ENCODE measurements around the gene TRRAP. TPM values are rescaled to one million over a fixed set of nuclear protein-coding genes. Genes with fewer than 3 reads are reported as not detected.

Gene TRRAP
- total RNA-seq, 1 experiment from 2014 or later, result 55.4 TPM

GRCh38 chr7:98930464-98930863 lies 52.1 kb downstream of the TRRAP start:
- BruUV-seq (replicated peaks), result no TSS peak
- no peak overlapping the region for H3K27ac Mint-ChIP-seq (ENCODE audit: unreplicated experiment)
- H3K27me3 Mint-ChIP-seq (ENCODE audit: insufficient read depth, unreplicated experiment), result no peaks in the 10 kb centered on the region
- peaks cover 91% of the 10 kb centered on the region for H3K36me3 Mint-ChIP-seq (ENCODE audit: insufficient read depth, unreplicated experiment)
- CTCF ChIA-PET, result no interaction called here
- H3K9me3 Mint-ChIP-seq (ENCODE audit: unreplicated experiment), result no peaks in the 10 kb centered on the region
- no peak overlapping the region for H3K4me3 Mint-ChIP-seq (ENCODE audit: unreplicated experiment)
- H3K4me1 ChIP-seq, result no peaks in the 10 kb centered on the region
- TF ChIP-seq, protein P1, sequence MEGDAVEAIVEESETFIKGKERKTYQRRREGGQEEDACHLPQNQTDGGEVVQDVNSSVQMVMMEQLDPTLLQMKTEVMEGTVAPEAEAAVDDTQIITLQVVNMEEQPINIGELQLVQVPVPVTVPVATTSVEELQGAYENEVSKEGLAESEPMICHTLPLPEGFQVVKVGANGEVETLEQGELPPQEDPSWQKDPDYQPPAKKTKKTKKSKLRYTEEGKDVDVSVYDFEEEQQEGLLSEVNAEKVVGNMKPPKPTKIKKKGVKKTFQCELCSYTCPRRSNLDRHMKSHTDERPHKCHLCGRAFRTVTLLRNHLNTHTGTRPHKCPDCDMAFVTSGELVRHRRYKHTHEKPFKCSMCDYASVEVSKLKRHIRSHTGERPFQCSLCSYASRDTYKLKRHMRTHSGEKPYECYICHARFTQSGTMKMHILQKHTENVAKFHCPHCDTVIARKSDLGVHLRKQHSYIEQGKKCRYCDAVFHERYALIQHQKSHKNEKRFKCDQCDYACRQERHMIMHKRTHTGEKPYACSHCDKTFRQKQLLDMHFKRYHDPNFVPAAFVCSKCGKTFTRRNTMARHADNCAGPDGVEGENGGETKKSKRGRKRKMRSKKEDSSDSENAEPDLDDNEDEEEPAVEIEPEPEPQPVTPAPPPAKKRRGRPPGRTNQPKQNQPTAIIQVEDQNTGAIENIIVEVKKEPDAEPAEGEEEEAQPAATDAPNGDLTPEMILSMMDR (IDR thresholded peaks at IDR 0.05; ENCODE audit: insufficient read depth in 1 of 2, low read depth in 1 of 2, low read length in 1 of 2, severe bottlenecking in 1 of 2, unreplicated experiment in 1 of 2), result no peak
- intact Hi-C loops (cut with micrococcal nuclease; ENCODE audit: unreplicated experiment), result no loop called here
- H3K4me1 Mint-ChIP-seq (ENCODE audit: low read depth, unreplicated experiment), result no peaks in the 10 kb centered on the region
- no peaks in the 10 kb centered on the region for H3K9me3 ChIP-seq
- DNase-seq, result no peak
- POLR2A ChIA-PET, result no interaction called here
- H3K4me3 ChIP-seq (ENCODE audit: low read depth, low read length), result no peak overlapping the region
- H3K36me3 ChIP-seq (ENCODE audit: control insufficient read depth, insufficient read depth, low read length), result peaks cover 7% of the 10 kb centered on the region
- H3K27me3 ChIP-seq (replicated peaks; ENCODE audit: control insufficient read depth, insufficient read depth, low read length), result no peaks in the 10 kb centered on the region

- H3K36me3 ChIP-seq (ENCODE audit: control insufficient read depth, insufficient read depth, low read length), result peaks cover 7% of the 10 kb centered on the region
- Mint-ChIP-seq H3K4me3 (ENCODE audit: unreplicated experiment) (no peak overlapping the region), H3K36me3 (ENCODE audit: insufficient read depth, unreplicated experiment) (peaks cover 91% of the 10 kb centered on the region), H3K27me3 (ENCODE audit: insufficient read depth, unreplicated experiment) (no peaks in the 10 kb centered on the region), H3K27ac (ENCODE audit: unreplicated experiment) (no peak overlapping the region), H3K9me3 (ENCODE audit: unreplicated experiment) (no peaks in the 10 kb centered on the region), H3K4me1 (ENCODE audit: low read depth, unreplicated experiment) (no peaks in the 10 kb centered on the region)
- ChIA-PET POLR2A (no interaction called here), CTCF (no interaction called here)
- no peaks in the 10 kb centered on the region for H3K9me3 ChIP-seq
- TF ChIP-seq, protein P1 (IDR thresholded peaks at IDR 0.05; ENCODE audit: insufficient read depth in 1 of 2, low read depth in 1 of 2, low read length in 1 of 2, severe bottlenecking in 1 of 2, unreplicated experiment in 1 of 2), result no peak
- no peaks in the 10 kb centered on the region for H3K27me3 ChIP-seq (replicated peaks; ENCODE audit: control insufficient read depth, insufficient read depth, low read length)
- H3K4me3 ChIP-seq (ENCODE audit: low read depth, low read length), result no peak overlapping the region
- H3K4me1 ChIP-seq, result no peaks in the 10 kb centered on the region
- intact Hi-C loops (cut with micrococcal nuclease; ENCODE audit: unreplicated experiment), result no loop called here
- no TSS peak for BruUV-seq (replicated peaks)
- DNase-seq, result no peak
Observed at GRCh38 chr7:98930921-98931320, 52.6 kb downstream of the TRRAP start.

DNA sequence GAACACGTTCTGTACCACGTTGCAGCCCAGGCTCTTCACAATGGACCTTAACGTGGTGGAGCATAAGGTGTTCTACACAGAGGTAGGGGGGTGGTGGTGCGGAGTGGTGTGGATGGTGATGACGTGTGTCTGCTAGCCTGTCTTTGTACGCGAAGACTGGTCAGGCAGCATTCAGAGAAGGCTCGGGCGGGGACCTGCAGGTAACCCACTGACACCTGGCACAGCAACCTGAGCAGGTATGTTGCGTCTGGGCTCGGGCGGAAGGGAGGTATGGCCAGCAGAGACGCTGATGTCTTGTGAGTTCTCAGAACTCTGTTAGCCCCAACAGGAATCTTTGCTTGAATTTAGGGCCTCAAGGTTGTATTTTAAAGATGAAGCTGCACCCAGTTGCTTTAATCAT lies 55.0 kb downstream of the TRRAP start:
- H3K4me1 Mint-ChIP-seq (ENCODE audit: low read depth, unreplicated experiment), result no peaks in the 10 kb centered on the region
- H3K36me3 Mint-ChIP-seq (ENCODE audit: insufficient read depth, unreplicated experiment), result peaks cover 83% of the 10 kb centered on the region
- peaks cover 5% of the 10 kb centered on the region; the same call in 1 of the 2 replicates for H3K36me3 ChIP-seq (ENCODE audit: control insufficient read depth, insufficient read depth, low read length)
- no peaks in the 10 kb centered on the region for H3K9me3 ChIP-seq
- no TSS peak for BruUV-seq (replicated peaks)
- no peaks in the 10 kb centered on the region for H3K27me3 ChIP-seq (replicated peaks; ENCODE audit: control insufficient read depth, insufficient read depth, low read length)
- H3K4me1 ChIP-seq, result no peaks in the 10 kb centered on the region
- no peaks in the 10 kb centered on the region for H3K9me3 Mint-ChIP-seq (ENCODE audit: unreplicated experiment)
- DNase-seq, result no peak
- ChIA-PET CTCF (no interaction called here), POLR2A (no interaction called here)
- TF ChIP-seq, protein P1 (IDR thresholded peaks at IDR 0.05; ENCODE audit: insufficient read depth in 1 of 2, low read depth in 1 of 2, low read length in 1 of 2, severe bottlenecking in 1 of 2, unreplicated experiment in 1 of 2), result no peak
- intact Hi-C loops (cut with micrococcal nuclease; ENCODE audit: unreplicated experiment), result no loop called here
- H3K4me3 Mint-ChIP-seq (ENCODE audit: unreplicated experiment), result no peak overlapping the region
- H3K27me3 Mint-ChIP-seq (ENCODE audit: insufficient read depth, unreplicated experiment), result no peaks in the 10 kb centered on the region
- no peak overlapping the region for H3K4me3 ChIP-seq (ENCODE audit: low read depth, low read length)
- no peak overlapping the region for H3K27ac Mint-ChIP-seq (ENCODE audit: unreplicated experiment)
